ENCODE results near the gene EIPR1.

EIPR1 gene

DNA sequence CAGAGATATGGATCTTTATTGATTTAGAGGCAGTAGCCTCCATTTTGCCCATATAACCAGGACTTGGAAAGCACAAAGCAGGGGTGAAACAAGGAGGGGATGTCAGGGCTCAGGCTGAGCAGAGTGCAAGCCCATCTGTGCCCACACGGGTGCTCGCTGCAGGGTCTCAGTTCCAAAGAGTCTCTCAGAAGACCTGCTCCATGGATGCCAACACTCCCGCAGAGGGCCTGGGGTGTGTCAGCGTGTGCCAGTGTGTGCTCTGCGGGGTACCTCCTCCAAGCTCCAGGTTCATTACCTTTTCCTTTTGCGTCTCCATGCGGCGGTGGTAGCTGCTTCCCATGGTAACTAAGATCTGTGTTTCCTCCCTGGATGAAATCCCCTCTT, 107.5 kb downstream of the EIPR1 start:
- no peak for TF ChIP-seq ZNF274 (IDR thresholded peaks at IDR 0.05; ENCODE audit: low read depth, low read length)
- TF ChIP-seq SUZ12 (IDR thresholded peaks at IDR 0.05; ENCODE audit: extremely low read depth, insufficient read depth, insufficient read length) = no peak
- TF ChIP-seq YY1 (IDR thresholded peaks at IDR 0.05; ENCODE audit: insufficient read depth, insufficient read length) = no peak
- Histone ChIP-seq H3K27me3 (ENCODE audit: insufficient read depth, insufficient read length) (no peaks in the 10 kb centered on the region), H3K4me1 (ENCODE audit: insufficient read depth, insufficient read length) (peaks cover 9% of the 10 kb centered on the region), H3K36me3 (ENCODE audit: insufficient read depth, insufficient read length, low read length) (peaks cover 3% of the 10 kb centered on the region), H3K4me3 (ENCODE audit: insufficient read length, low read depth) (no peak overlapping the region), H3K9ac (ENCODE audit: insufficient read length, low read depth) (no peak overlapping the region), H3K9me3 (ENCODE audit: insufficient read depth, low read length) (peaks cover 17% of the 10 kb centered on the region)
- DNase-seq (ENCODE audit: low read depth, low spot score) = no peak

- TF ChIP-seq SUZ12 (IDR thresholded peaks at IDR 0.05; ENCODE audit: extremely low read depth, insufficient read depth, insufficient read length) = no peak
- TF ChIP-seq ZNF274 (IDR thresholded peaks at IDR 0.05; ENCODE audit: low read depth, low read length) = no peak
- TF ChIP-seq YY1 (IDR thresholded peaks at IDR 0.05; ENCODE audit: insufficient read depth, insufficient read length) = no peak
- no peak for DNase-seq (ENCODE audit: low read depth, low spot score)
- Histone ChIP-seq H3K36me3 (ENCODE audit: insufficient read depth, insufficient read length, low read length) (peaks cover 3% of the 10 kb centered on the region), H3K4me3 (ENCODE audit: insufficient read length, low read depth) (no peak overlapping the region), H3K9me3 (ENCODE audit: insufficient read depth, low read length) (0 out of 2 replicates have a peak, but pooled peaks cover 12% of the 10 kb centered on the region), H3K27me3 (ENCODE audit: insufficient read depth, insufficient read length) (no peaks in the 10 kb centered on the region), H3K4me1 (ENCODE audit: insufficient read depth, insufficient read length) (peaks cover 9% of the 10 kb centered on the region), H3K9ac (ENCODE audit: insufficient read length, low read depth) (no peak overlapping the region)
Observed at GRCh38 chr2:3269425-3270094, 108.1 kb downstream of the EIPR1 start.

- no peak overlapping the region for H3K9ac ChIP-seq (ENCODE audit: insufficient read length, low read depth)
- H3K4me3 ChIP-seq (ENCODE audit: insufficient read length, low read depth) = no peak overlapping the region
- H3K36me3 ChIP-seq (ENCODE audit: insufficient read depth, insufficient read length, low read length) = peaks cover 3% of the 10 kb centered on the region
- no peak for DNase-seq (ENCODE audit: low read depth, low spot score)
- TF ChIP-seq YY1 (IDR thresholded peaks at IDR 0.05; ENCODE audit: insufficient read depth, insufficient read length) (no peak), SUZ12 (IDR thresholded peaks at IDR 0.05; ENCODE audit: extremely low read depth, insufficient read depth, insufficient read length) (no peak), ZNF274 (IDR thresholded peaks at IDR 0.05; ENCODE audit: low read depth, low read length) (no peak)
- 0 out of 2 replicates have a peak, but pooled peaks cover 8% of the 10 kb centered on the region for H3K9me3 ChIP-seq (ENCODE audit: insufficient read depth, low read length)
- no peaks in the 10 kb centered on the region for H3K27me3 ChIP-seq (ENCODE audit: insufficient read depth, insufficient read length)
- peaks cover 9% of the 10 kb centered on the region for H3K4me1 ChIP-seq (ENCODE audit: insufficient read depth, insufficient read length)
Observed at GRCh38 chr2:3268705-3269029, 109.0 kb downstream of the EIPR1 start.

DNA sequence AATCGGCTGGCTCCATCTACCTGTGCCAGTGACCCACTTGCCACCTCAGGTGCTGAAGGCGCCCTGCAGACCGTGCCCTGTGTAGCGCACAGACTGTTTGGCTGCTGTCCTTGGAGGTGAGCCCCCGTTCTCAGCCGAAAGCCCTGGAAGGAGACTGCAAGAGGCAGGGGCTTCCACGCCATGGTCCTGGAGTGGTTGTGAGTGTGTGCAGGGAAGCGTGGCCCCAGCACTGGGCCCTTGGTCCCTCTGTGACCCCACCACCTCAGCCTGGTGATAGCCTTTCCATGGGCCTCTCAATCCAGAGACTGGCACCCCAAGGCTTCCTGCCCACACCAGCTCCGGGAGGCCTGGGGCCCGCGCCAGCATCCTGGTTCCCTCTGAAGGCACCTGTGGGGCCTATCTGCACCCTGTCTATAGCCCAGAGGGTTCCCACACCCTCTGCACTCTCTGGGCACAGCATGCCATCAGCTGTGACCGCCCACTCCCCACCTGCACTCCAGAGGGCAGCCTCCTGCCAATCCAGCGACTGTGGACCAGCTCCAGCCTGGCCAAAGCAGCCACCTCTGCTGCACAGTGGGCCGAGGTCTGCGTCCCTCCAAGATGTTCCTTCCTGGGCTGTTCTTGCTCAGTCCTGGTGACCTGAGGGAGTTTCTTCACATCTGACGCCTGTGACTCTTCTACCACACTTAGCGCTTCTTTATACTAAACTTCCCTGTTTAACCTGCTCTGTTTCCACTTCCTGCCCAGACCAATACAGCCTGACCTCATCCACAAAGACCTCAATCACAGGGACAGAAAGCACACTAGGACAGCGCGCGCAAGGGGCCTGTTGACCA, 109.5 kb downstream of the EIPR1 start:
- H3K4me1 ChIP-seq (ENCODE audit: insufficient read depth, insufficient read length) = peaks cover 9% of the 10 kb centered on the region
- peaks cover 3% of the 10 kb centered on the region for H3K36me3 ChIP-seq (ENCODE audit: insufficient read depth, insufficient read length, low read length)
- 0 out of 2 replicates have a peak, but pooled peaks cover 8% of the 10 kb centered on the region for H3K9me3 ChIP-seq (ENCODE audit: insufficient read depth, low read length)
- H3K27me3 ChIP-seq (ENCODE audit: insufficient read depth, insufficient read length) = no peaks in the 10 kb centered on the region
- TF ChIP-seq SUZ12 (IDR thresholded peaks at IDR 0.05; ENCODE audit: extremely low read depth, insufficient read depth, insufficient read length) (no peak), ZNF274 (IDR thresholded peaks at IDR 0.05; ENCODE audit: low read depth, low read length) (no peak), YY1 (IDR thresholded peaks at IDR 0.05; ENCODE audit: insufficient read depth, insufficient read length) (no peak)
- no peak for DNase-seq (ENCODE audit: low read depth, low spot score)
- no peak overlapping the region for H3K4me3 ChIP-seq (ENCODE audit: insufficient read length, low read depth)
- no peak overlapping the region for H3K9ac ChIP-seq (ENCODE audit: insufficient read length, low read depth)

DNA sequence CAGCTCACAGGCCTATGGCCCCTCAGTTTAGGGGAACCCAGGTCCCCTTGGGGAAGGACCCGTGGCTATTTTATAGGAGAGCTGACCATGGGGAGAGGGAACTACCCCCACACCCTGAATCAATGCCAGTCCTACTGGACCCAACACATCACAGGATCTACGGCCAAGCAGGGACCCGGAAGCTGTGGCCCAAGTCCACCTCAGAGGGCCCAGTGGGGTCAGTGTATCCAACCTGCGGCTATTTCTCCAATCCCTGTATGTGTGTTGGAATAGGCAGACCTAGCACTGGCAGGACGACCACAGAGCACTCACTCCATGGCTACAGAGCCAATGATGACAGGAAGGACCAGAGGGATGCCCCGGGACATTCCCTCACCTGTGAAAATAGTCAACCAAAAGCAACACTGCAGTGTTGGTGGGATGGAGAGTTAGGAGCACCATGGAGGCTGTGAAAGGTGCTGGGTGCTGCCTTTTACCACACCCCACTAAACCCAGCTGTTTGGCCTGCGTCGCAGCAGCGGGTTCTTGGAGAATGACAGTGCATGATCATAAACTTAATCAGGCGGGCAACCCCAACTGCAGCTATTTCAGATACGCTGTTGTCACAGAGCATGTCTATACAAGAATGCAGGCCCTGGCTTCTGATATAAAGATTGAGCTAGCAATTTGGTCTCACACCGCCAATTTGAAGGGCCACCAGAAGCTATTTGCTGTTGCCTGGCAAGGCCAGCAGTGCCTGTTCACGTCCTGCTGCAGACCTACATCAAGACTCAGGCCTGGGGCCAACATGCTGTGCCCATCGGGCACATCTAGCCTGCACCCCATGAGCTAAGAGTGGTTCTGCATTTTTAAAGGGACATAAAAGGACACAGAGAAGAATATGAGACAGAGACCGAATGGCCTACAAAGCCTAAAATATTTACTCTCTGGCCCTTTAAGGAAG, 110.4 kb downstream of the EIPR1 start:
- Histone ChIP-seq H3K9ac (ENCODE audit: insufficient read length, low read depth) (peak overlapping the region; percentile 38), H3K9me3 (ENCODE audit: insufficient read depth, low read length) (0 out of 2 replicates have a peak, but pooled peaks cover 8% of the 10 kb centered on the region), H3K27me3 (ENCODE audit: insufficient read depth, insufficient read length) (no peaks in the 10 kb centered on the region), H3K36me3 (ENCODE audit: insufficient read depth, insufficient read length, low read length) (peaks cover 3% of the 10 kb centered on the region), H3K4me1 (ENCODE audit: insufficient read depth, insufficient read length) (peaks cover 9% of the 10 kb centered on the region), H3K4me3 (ENCODE audit: insufficient read length, low read depth) (no peak overlapping the region)
- TF ChIP-seq SUZ12 (IDR thresholded peaks at IDR 0.05; ENCODE audit: extremely low read depth, insufficient read depth, insufficient read length) (no peak), YY1 (IDR thresholded peaks at IDR 0.05; ENCODE audit: insufficient read depth, insufficient read length) (no peak), ZNF274 (IDR thresholded peaks at IDR 0.05; ENCODE audit: low read depth, low read length) (no peak)
- no peak for DNase-seq (ENCODE audit: low read depth, low spot score)

DNA sequence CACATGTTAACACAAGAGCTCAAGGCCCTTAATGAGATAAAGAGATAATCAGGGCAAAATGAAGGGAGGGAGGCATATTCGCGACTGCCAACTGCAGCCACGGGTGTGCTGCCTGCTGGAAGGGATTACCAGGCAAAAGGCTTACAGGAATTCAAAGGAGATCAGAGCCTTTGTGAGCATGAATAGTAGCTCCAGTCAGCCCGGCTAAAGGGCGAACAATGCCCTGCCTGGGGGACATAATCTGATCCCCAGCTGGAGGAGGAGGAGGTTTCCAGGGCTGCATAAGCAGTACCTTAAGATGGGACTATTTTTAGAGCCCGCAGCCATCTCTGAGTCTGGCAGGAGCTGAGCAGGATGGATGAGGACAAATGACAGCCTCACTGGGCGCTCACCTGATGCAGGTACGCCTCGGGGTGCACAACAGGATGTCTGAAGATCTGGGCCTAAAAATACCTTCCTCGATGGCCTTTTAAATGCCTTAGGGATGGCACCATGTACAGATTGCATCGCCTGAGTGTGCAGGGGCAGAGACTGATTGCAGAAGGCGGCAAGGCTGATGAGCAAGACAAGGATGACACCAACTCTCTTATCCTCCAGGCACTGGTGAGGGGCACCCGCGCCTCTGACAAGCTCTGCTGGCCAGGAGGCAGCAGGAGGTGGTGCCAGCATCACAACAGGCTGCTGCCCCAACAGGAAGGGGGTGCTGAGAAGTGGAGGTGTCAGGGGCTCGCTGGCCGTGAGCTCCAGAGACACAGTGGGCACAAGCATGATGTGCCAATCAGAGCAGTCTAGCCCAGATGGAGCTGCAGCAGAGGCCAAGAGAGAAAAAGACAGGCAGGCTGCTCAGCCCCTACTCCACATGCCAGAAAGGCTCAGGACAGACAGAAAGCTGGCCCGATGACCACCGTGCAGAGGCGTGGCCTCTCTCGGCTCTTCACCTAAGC, 111.4 kb downstream of the EIPR1 start:
- Histone ChIP-seq H3K9ac (ENCODE audit: insufficient read length, low read depth) (peak overlapping the region; percentile 38), H3K36me3 (ENCODE audit: insufficient read depth, insufficient read length, low read length) (peaks cover 3% of the 10 kb centered on the region), H3K4me3 (ENCODE audit: insufficient read length, low read depth) (no peak overlapping the region), H3K9me3 (ENCODE audit: insufficient read depth, low read length) (0 out of 2 replicates have a peak, but pooled peaks cover 1% of the 10 kb centered on the region), H3K27me3 (ENCODE audit: insufficient read depth, insufficient read length) (no peaks in the 10 kb centered on the region), H3K4me1 (ENCODE audit: insufficient read depth, insufficient read length) (peaks cover 9% of the 10 kb centered on the region)
- TF ChIP-seq YY1 (IDR thresholded peaks at IDR 0.05; ENCODE audit: insufficient read depth, insufficient read length) = no peak
- TF ChIP-seq SUZ12 (IDR thresholded peaks at IDR 0.05; ENCODE audit: extremely low read depth, insufficient read depth, insufficient read length) = no peak
- no peak for TF ChIP-seq ZNF274 (IDR thresholded peaks at IDR 0.05; ENCODE audit: low read depth, low read length)
- peak; percentile 93 for DNase-seq (ENCODE audit: low read depth, low spot score)
